Hair follicular keratinocyte (primary cell): ENCODE measurements around the gene AMPD3. TPM values are rescaled to one million over a fixed set of nuclear protein-coding genes. Genes with fewer than 3 reads are reported as not detected.

Experiments used
- total RNA-seq: library from RNA; depleted of rRNA; stranded (reverse); fragments of >200 nt; gene quantifications from 2 replicates; pipeline ENCODE4 v1.2.3, GENCODE V29; 2015

Gene AMPD3
- 5.7 and 13.4 TPM in 2 replicates for total RNA-seq

GRCh38 chr11:10454878-10455631 is at the start of gene AMPD3:
Gene AMPD3 (plus strand): TSS chr11:10455264. CDS start chr11:10461520, 6,256 bp downstream.

GRCh38 chr11:10540915-10541560 is 86.0 kb downstream of the AMPD3 start, which contains the start of gene RNF141:
Gene RNF141 (minus strand): TSS chr11:10541187. CDS start chr11:10534158, 7,029 bp downstream.

Other genes with a start within 250 kb of the AMPD3 start
- 15.4 and 25.1 TPM in 2 replicates for gene SBF2, start 161.0 kb upstream of the AMPD3 start, total RNA-seq
- 23.7 and 36.8 TPM in 2 replicates for gene ADM, start 150.2 kb upstream of the AMPD3 start, total RNA-seq
- 31.5 and 32.1 TPM in 2 replicates for gene RNF141, start 85.9 kb downstream of the AMPD3 start, total RNA-seq
- gene LYVE1, start 113.4 kb downstream of the AMPD3 start, total RNA-seq = not detected in 2 replicates
- under 0.01 and 0.11 TPM in 2 replicates for gene IRAG1, start 238.5 kb downstream of the AMPD3 start, total RNA-seq